GM12891 (cell line): ENCODE measurements around the gene AK9.

Source experiments
- POLR2A ChIP-seq: IDR thresholded peaks from 2 replicates; pipeline ENCODE4 v1.6.1; 2011; ENCODE audit warnings: low read depth, low read length, control low read depth
- POLR2AphosphoS5 ChIP-seq: IDR thresholded peaks from 2 replicates; pipeline ENCODE4 v1.6.1; 2011; ENCODE audit warnings: low read depth, low read length, control low read depth
- POU2F2 ChIP-seq: IDR thresholded peaks from 2 replicates; pipeline ENCODE4 v1.6.1; 2011; ENCODE audit warnings: low read depth, mild to moderate bottlenecking, control low read depth, low read length, moderate library complexity
- SPI1 ChIP-seq: IDR thresholded peaks from 2 replicates; pipeline ENCODE4 v1.6.1; 2011; ENCODE audit warnings: low read depth, low read length, control low read depth
- TAF1 ChIP-seq: IDR thresholded peaks from 2 replicates; pipeline ENCODE4 v1.6.1; 2011; ENCODE audit warnings: low read depth, low read length, control low read depth

DNA sequence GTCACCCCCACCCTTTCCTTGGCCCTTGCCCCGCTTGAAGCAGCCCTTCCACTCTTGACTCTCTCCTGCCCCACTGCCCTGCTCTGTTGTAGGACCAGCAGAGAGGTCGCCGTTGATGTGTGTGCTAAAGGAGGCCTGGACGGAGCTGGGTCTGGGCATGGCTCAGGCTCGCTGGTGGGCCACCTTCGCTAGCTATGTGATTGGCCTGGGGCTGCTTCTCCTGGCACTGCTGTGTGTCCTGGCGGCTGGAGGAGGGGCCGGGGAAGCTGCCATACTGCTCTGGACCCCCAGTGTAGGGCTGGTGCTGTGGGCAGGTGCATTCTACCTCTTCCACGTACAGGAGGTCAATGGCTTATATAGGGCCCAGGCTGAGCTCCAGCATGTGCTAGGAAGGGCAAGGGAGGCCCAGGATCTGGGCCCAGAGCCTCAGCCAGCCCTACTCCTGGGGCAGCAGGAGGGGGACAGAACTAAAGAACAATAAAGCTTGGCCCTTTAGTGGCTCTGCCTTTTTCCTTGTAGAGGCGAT is 247.5 kb downstream of the AK9 start:
- no peak for TF ChIP-seq POLR2A
- no peak for TF ChIP-seq TAF1
- TF ChIP-seq POLR2AphosphoS5 = no peak
- TF ChIP-seq SPI1 = no peak
- no peak for TF ChIP-seq POU2F2
